SK-N-SH (cell line): ENCODE measurements around the gene OGFOD1. TPM values are rescaled to one million over a fixed set of nuclear protein-coding genes. Genes with fewer than 3 reads are reported as not detected.

ENCODE experiments used
- CTCF ChIA-PET: fragments of 300-600, 350-600 bp; formaldehyde crosslinking; extraction: SDS; loops from one replicate; lab custom pipeline; 2021; lab: Yijun Ruan, JAX
- POLR2A ChIA-PET: fragments of 350-600 bp; sonication (Branson Sonifier 250); formaldehyde crosslinking; extraction: SDS; loops from one replicate; lab custom pipeline; 2020; ENCODE audit warnings: antibody characterized with exemption, inconsistent platforms; lab: Yijun Ruan, JAX
- DNase-seq: peaks from one replicate; pipeline ENCODE4 v3.0.0; 2012
- H2AFZ ChIP-seq: fragments of 200-600 bp; sonication (generic); 2 replicates; pipeline ENCODE4 v1.8.1; 2016; ENCODE audit warnings: antibody characterized with exemption, mild to moderate bottlenecking, low read depth
- H3F3A ChIP-seq: fragments of 200-600 bp; sonication (generic); replicated peaks from 2 replicates; pipeline ENCODE3; 2016; ENCODE audit warnings: antibody characterized with exemption, mild to moderate bottlenecking; ENCODE audit not compliant: insufficient read depth
- H3K27ac ChIP-seq, 2 experiments: fragments of 200-500 bp in 1 of 2; fragments of 200-600 bp in 1 of 2; sonication (Bioruptor generic) in 1 of 2; sonication (generic), shearing (Covaris generic) in 1 of 2; 2 replicates each; pipeline versions ENCODE4 v1.5.1 to v1.6.1; 2014 to 2016; ENCODE audit warnings: low read depth in 2 of 2, inconsistent platforms in 1 of 2, low read length in 1 of 2, mild to moderate bottlenecking in 1 of 2, mixed read lengths in 1 of 2
- H3K27me3 ChIP-seq: fragments of 200-600 bp; sonication (generic), shearing (Covaris generic); 2 replicates; pipeline ENCODE4 v1.6.1; 2016; ENCODE audit warnings: mixed run types; ENCODE audit not compliant: insufficient read depth
- H3K36me3 ChIP-seq, 2 experiments: fragments of 200-500 bp in 1 of 2; fragments of 200-600 bp in 1 of 2; sonication (Bioruptor generic) in 1 of 2; sonication (generic) in 1 of 2; replicated peaks in 1 of 2; 2 replicates each; pipeline versions ENCODE3 to v1.5.1; 2014 to 2016; ENCODE audit warnings: low read length in 1 of 2, mild to moderate bottlenecking in 1 of 2; ENCODE audit not compliant: insufficient read depth in 2 of 2, control insufficient read depth in 1 of 2
- H3K4me1 ChIP-seq, 2 experiments: fragments of 200-500 bp in 1 of 2; fragments of 200-600 bp in 1 of 2; sonication (Bioruptor generic) in 1 of 2; sonication (generic), shearing (Covaris generic) in 1 of 2; 2 replicates each; pipeline versions ENCODE4 v1.5.1 to v1.6.1; 2014 to 2016; ENCODE audit warnings: low read depth in 1 of 2, low read length in 1 of 2, mixed run types in 1 of 2; ENCODE audit not compliant: insufficient read depth in 2 of 2, control insufficient read depth in 1 of 2
- H3K4me2 ChIP-seq: fragments of 200-600 bp; sonication (generic), shearing (Covaris generic); 2 replicates; pipeline ENCODE4 v1.6.1; 2017; ENCODE audit warnings: mixed run types
- H3K4me3 ChIP-seq, 2 experiments: fragments of 200-500 bp in 1 of 2; fragments of 200-600 bp in 1 of 2; sonication (Bioruptor generic) in 1 of 2; sonication (generic), shearing (Covaris generic) in 1 of 2; 2 replicates each; pipeline versions ENCODE4 v1.5.1 to v1.8.1; 2014 to 2016; ENCODE audit warnings: low read depth in 2 of 2, inconsistent platforms in 1 of 2, low read length in 1 of 2, mild to moderate bottlenecking in 1 of 2, mixed read lengths in 1 of 2, moderate library complexity in 1 of 2
- H3K79me2 ChIP-seq: fragments of 200-600 bp; sonication (generic); 2 replicates; pipeline ENCODE4 v1.8.1; 2017; ENCODE audit warnings: mild to moderate bottlenecking; ENCODE audit not compliant: insufficient read depth
- H3K9ac ChIP-seq: fragments of 200-600 bp; sonication (generic); 2 replicates; pipeline ENCODE4 v1.6.1; 2017; ENCODE audit warnings: mixed run types
- H3K9me2 ChIP-seq: fragments of 200-600 bp; sonication (generic); 2 replicates; pipeline ENCODE4 v1.6.1; 2017; ENCODE audit warnings: mixed run types
- H3K9me3 ChIP-seq: fragments of 200-600 bp; sonication (generic); 2 replicates; pipeline ENCODE4 v1.6.1; 2017; ENCODE audit warnings: mixed run types, mild to moderate bottlenecking, moderate library complexity
- H4K20me1 ChIP-seq: fragments of 200-600 bp; sonication (generic); 2 replicates; pipeline ENCODE4 v1.6.1; 2017; ENCODE audit warnings: mild to moderate bottlenecking, mixed run types; ENCODE audit not compliant: insufficient read depth
- CHD2 ChIP-seq: fragments of 150-350 bp; IDR thresholded peaks from 2 replicates; pipeline ENCODE4 v1.6.1; 2018; ENCODE audit warnings: low read length; ENCODE audit not compliant: partially characterized antibody
- ELF1 ChIP-seq: IDR thresholded peaks from 2 replicates; pipeline ENCODE4 v1.4.0; 2012
- GABPA ChIP-seq: IDR thresholded peaks from 2 replicates; pipeline ENCODE4 v1.4.0; 2012; ENCODE audit warnings: low read depth, mild to moderate bottlenecking
- IRF3 ChIP-seq: fragments of 150-350 bp; IDR thresholded peaks from 2 replicates; pipeline ENCODE4 v1.6.1; 2016; ENCODE audit warnings: mild to moderate bottlenecking, low read depth, low read length
- MAX ChIP-seq: IDR thresholded peaks from 2 replicates; pipeline ENCODE4 v1.4.0; 2012; ENCODE audit warnings: low read depth
- MXI1 ChIP-seq: IDR thresholded peaks from 2 replicates; pipeline ENCODE4 v1.6.1; 2012; ENCODE audit warnings: mild to moderate bottlenecking, low read depth, low read length, improper control_type of control experiment
- NFIC ChIP-seq: IDR thresholded peaks from 2 replicates; pipeline ENCODE4 v1.4.0; 2012; ENCODE audit warnings: borderline replicate concordance
- PBX3 ChIP-seq: IDR thresholded peaks from 2 replicates; pipeline ENCODE4; 2012
- POLR2AphosphoS5 ChIP-seq: IDR thresholded peaks from 2 replicates; pipeline ENCODE4 v1.6.1; 2012; ENCODE audit warnings: low read depth, low read length
- RFX5 ChIP-seq: IDR thresholded peaks from 2 replicates; pipeline ENCODE4 v1.6.1; 2012; ENCODE audit warnings: mild to moderate bottlenecking, improper control_type of control experiment, low read length
- SIN3A ChIP-seq: IDR thresholded peaks from 2 replicates; pipeline ENCODE4 v1.6.1; 2012; ENCODE audit warnings: low read depth, mild to moderate bottlenecking, low read length, moderate library complexity, borderline replicate concordance
- TAF1 ChIP-seq: IDR thresholded peaks from 2 replicates; pipeline ENCODE4 v1.6.1; 2012; ENCODE audit warnings: low read depth, mild to moderate bottlenecking, low read length, moderate library complexity, borderline replicate concordance
- TCF12 ChIP-seq: IDR thresholded peaks from 2 replicates; pipeline ENCODE4 v1.4.0; 2012
- YY1 ChIP-seq: IDR thresholded peaks from 2 replicates; pipeline ENCODE4 v1.4.0; 2012; ENCODE audit warnings: low read depth, mild to moderate bottlenecking
- ZBTB33 ChIP-seq: IDR thresholded peaks from 2 replicates; pipeline ENCODE4 v1.4.0; 2012; ENCODE audit warnings: low read depth, borderline replicate concordance
- WGBS: methylation state at CpG from one replicate; pipeline ENCODE4 v1.1.6; 2017; ENCODE audit warnings: low lambda C conversion rate; 5-methylcytosine and 5-hydroxymethylcytosine counted together
- polyA plus RNA-seq, 3 experiments: library from polyadenylated mRNA; depleted of rRNA; stranded (reverse); fragments of >200 nt; gene quantifications; 2 replicates each; pipeline ENCODE4 v1.2.3, GENCODE V29; 2012

OGFOD1 gene
- polyA plus RNA-seq (2012; rRNA removed): 29.9 and 35.6 TPM in 2 replicates
- 43.8 and 54.4 TPM in 2 replicates for polyA plus RNA-seq (2012; cell fraction: cytosol; rRNA removed)
- 20.1 and 31.0 TPM in 2 replicates for polyA plus RNA-seq (2012; cell fraction: nucleus; rRNA removed)

- ChIA-PET CTCF (interaction anchor here (0.6 to 1.4 kb wide), 3 partner anchors 12 to 104 kb away, joined by 3 to 4 read pairs (median 3); no protein-coding TSS in a partner anchor), POLR2A (interaction anchor here (1.0 kb wide), 1 partner anchor 238 kb away, joined by 3 read pairs; no protein-coding TSS in a partner anchor)
- Histone ChIP-seq H3K27ac (peak within 1 kb of the TSS; percentile 72 to 91), H3K36me3 (peaks cover 43 to 46% of the 10 kb centered on the region in 2 experiments), H3K9ac (peak within 1 kb of the TSS; percentile 85), H2AFZ (peak within 1 kb of the TSS; percentile 88), H3K4me1 (peaks cover 22 to 27% of the 10 kb centered on the region in 2 experiments; a peak in 3 of 4 replicates), H4K20me1 (peaks cover 38% of the 10 kb centered on the region), H3K9me3 (no peaks in the 10 kb centered on the region), H3K4me2 (peak within 1 kb of the TSS; percentile 80), H3K4me3 (peak within 1 kb of the TSS; percentile 93 to 97), H3K79me2 (peaks cover 87% of the 10 kb centered on the region), H3F3A (no peaks in the 10 kb centered on the region)
- peak; percentile 97 for DNase-seq
- WGBS: under 1% methylated on average over 46 of the region's 56 CpGs
- TF ChIP-seq RFX5: 0 out of 2 replicates have a peak, but pooled peaks have one; percentile 23
- peak; percentile 73 for TF ChIP-seq IRF3
- peak; percentile 79 for TF ChIP-seq MAX
- peak; percentile 55; the same call in 1 of the 2 replicates for TF ChIP-seq PBX3
- TF ChIP-seq POLR2AphosphoS5: peak; percentile 83
- TF ChIP-seq NFIC: no peak
- TF ChIP-seq MXI1: peak; percentile 87
- no peak for TF ChIP-seq TCF12
- TF ChIP-seq ZBTB33: no peak
- TF ChIP-seq CHD2: peak; percentile 91
- TF ChIP-seq ELF1: 0 out of 2 replicates have a peak, but pooled peaks have one; percentile 49
- TF ChIP-seq SIN3A: peak; percentile 41; the same call in 1 of the 2 replicates
- TF ChIP-seq YY1: peak; percentile 92
- peak; percentile 97 for TF ChIP-seq GABPA
- peak; percentile 84 for TF ChIP-seq TAF1
- TF ChIP-seq, all 33 proteins: peak for 12
- H3K27me3 ChIP-seq: no peaks in the 10 kb centered on the region
- no peaks in the 10 kb centered on the region for H3K9me2 ChIP-seq
Observed at GRCh38 chr16:56450986-56451752, at the start of gene OGFOD1, which contains the start of gene NUDT21. TSS of gene OGFOD1 (plus strand) at chr16:56451554. CDS start at chr16:56451613, 59 bp downstream. TSS of gene NUDT21 (minus strand) at chr16:56451332. CDS start at chr16:56451202, 130 bp downstream.
